Neural cell (in vitro differentiated cells): ENCODE results near the gene SLC29A1.

Experiments used
- EP300 ChIP-seq: fragments of 450-650 bp; conservative IDR thresholded peaks from 2 replicates; pipeline ENCODE4 v1.6.1; 2014; ENCODE audit warnings: antibody characterized with exemption, mild to moderate bottlenecking, moderate library complexity; ENCODE audit not compliant: poor library complexity, severe bottlenecking
- SMC3 ChIP-seq: fragments of 450-650 bp; conservative IDR thresholded peaks from 2 replicates; pipeline ENCODE4 v1.6.1; 2014; ENCODE audit warnings: antibody characterized with exemption, mild to moderate bottlenecking, moderate library complexity; ENCODE audit not compliant: poor library complexity
- TF ChIP-seq, protein P1 (sequence below): fragments of 450-650 bp; IDR thresholded peaks from 2 replicates; pipeline ENCODE4 v1.5.1; 2014; ENCODE audit warnings: antibody characterized with exemption, mild to moderate bottlenecking, moderate library complexity; ENCODE audit not compliant: poor library complexity, severe bottlenecking

DNA sequence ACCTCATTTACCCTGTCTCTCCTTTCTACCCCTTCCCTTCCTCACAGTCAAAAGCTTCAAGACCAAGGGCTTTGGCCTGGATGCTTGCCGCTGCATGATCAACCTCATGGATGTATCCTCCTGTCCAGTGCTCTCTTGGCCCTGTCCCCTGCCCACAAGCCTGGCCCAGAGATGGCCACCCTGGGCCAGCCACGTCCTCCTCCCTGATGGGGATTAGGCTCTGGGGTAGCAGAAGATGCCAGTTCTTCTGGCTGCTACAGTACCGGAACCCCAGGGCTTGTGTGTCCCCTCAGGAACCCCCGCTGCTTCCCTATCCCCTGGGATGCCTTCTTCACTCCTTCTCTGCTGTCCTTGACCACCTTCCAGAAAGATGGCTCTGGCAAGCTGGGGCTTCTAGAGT is 42.5 kb upstream of the SLC29A1 start:
- TF ChIP-seq, protein P1, sequence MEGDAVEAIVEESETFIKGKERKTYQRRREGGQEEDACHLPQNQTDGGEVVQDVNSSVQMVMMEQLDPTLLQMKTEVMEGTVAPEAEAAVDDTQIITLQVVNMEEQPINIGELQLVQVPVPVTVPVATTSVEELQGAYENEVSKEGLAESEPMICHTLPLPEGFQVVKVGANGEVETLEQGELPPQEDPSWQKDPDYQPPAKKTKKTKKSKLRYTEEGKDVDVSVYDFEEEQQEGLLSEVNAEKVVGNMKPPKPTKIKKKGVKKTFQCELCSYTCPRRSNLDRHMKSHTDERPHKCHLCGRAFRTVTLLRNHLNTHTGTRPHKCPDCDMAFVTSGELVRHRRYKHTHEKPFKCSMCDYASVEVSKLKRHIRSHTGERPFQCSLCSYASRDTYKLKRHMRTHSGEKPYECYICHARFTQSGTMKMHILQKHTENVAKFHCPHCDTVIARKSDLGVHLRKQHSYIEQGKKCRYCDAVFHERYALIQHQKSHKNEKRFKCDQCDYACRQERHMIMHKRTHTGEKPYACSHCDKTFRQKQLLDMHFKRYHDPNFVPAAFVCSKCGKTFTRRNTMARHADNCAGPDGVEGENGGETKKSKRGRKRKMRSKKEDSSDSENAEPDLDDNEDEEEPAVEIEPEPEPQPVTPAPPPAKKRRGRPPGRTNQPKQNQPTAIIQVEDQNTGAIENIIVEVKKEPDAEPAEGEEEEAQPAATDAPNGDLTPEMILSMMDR: no peak
- TF ChIP-seq SMC3 (no peak), EP300 (no peak)
